ENCODE data around the gene FOSL2. TPM values are rescaled to one million over a fixed set of nuclear protein-coding genes. Genes with fewer than 3 reads are reported as not detected.

FOSL2 gene
- total RNA-seq, 2 experiments from 2014 or later: 76.9 to 78.7 TPM

DNA sequence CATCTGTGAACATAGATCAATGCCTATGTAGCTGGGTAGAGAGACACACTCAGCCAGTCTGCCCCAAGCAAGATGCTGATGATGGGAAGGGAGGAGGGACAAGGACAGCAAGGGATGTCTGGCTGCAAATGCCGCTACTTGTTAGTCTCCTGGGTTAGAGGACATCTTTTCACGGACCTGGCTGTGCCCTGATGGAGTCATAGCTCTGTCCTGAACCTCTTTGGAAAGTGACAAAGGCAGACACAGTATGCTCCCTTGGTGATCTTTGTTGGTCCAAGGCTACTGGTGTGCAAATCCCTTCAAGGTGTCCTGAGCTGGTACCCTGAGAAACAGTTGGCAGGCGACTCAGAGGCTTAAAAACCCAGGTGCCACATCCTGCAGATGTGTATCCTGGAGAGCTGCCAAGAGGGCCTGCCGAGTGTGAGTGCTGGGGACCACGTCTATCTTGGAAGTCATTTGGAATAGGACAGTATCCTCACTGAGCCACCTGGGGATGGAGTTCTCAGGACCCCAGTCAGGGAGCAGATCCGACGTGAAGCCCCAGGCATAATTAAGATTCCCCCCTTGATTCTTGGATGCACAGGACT is 10.8 kb downstream of the FOSL2 start:
- POLR2A ChIA-PET: no interaction called here

DNA sequence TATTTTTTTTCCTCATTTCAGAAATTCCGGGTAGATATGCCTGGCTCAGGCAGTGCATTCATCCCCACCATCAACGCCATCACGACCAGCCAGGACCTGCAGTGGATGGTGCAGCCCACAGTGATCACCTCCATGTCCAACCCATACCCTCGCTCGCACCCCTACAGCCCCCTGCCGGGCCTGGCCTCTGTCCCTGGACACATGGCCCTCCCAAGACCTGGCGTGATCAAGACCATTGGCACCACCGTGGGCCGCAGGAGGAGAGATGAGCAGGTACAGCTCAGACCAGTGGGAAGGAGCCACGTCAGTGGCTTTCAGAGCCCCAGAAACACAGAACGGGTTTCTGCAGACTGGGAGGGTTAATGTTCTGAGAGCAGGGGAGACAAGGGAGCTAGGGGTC is 11.4 kb downstream of the FOSL2 start:
- CTCF ChIA-PET: no interaction called here
- POLR2A ChIA-PET: interaction anchor here (0.5 kb wide), 1 partner anchor 13 kb away, joined by 4 read pairs; no protein-coding TSS in a partner anchor

More for the DNA sequence above, 10.8 kb downstream of the FOSL2 start:
- CTCF ChIA-PET: no interaction called here

- POLR2A ChIA-PET: interaction anchor here (0.6 kb wide), 1 partner anchor 1057 kb away, joined by 3 read pairs; no protein-coding TSS in a partner anchor
Observed at GRCh38 chr2:28405537-28405936, 12.9 kb downstream of the FOSL2 start.

GRCh38 chr2:28406276-28407096 is 13.8 kb downstream of the FOSL2 start:
- ChIA-PET POLR2A (interaction anchor here (0.6 to 1.6 kb wide), 4 partner anchors 14 to 1058 kb away, joined by 3 to 7 read pairs (median 4); partner anchors contain the start of gene FOSL2), CTCF (interaction anchor here (0.7 to 1.7 kb wide), 4 partner anchors 10 to 206 kb away, joined by 3 to 4 read pairs (median 4); no protein-coding TSS in a partner anchor)

More at GRCh38 chr2:28405537-28405936, 12.9 kb downstream of the FOSL2 start:
- CTCF ChIA-PET: interaction anchor here (1.7 kb wide), 1 partner anchor 9 kb away, joined by 3 read pairs; no protein-coding TSS in a partner anchor

GRCh38 chr2:28407131-28407975 is 14.7 kb downstream of the FOSL2 start:
- POLR2A ChIA-PET: interaction anchor here (1.0 to 2.4 kb wide), 6 partner anchors 12 to 42 kb away, joined by 3 to 7 read pairs (median 4); partner anchors contain the start of gene FOSL2
- CTCF ChIA-PET: interaction anchor here (0.9 to 1.5 kb wide), 3 partner anchors 11 to 554 kb away, joined by 3 to 6 read pairs (median 4); partner anchors contain the start of gene FOSL2

GRCh38 chr2:28407976-28408690 is 15.5 kb downstream of the FOSL2 start:
- POLR2A ChIA-PET: interaction anchor here (1.1 to 2.4 kb wide), 7 partner anchors 12 to 133 kb away, joined by 4 to 6 read pairs (median 5); partner anchors contain the start of gene FOSL2
- CTCF ChIA-PET: interaction anchor here (0.9 to 1.8 kb wide), 3 partner anchors 15 to 554 kb away, joined by 3 to 6 read pairs (median 4); partner anchors contain the start of gene FOSL2

- CTCF ChIA-PET: interaction anchor here (1.1 to 1.8 kb wide), 3 partner anchors 16 to 44 kb away, joined by 4 to 6 read pairs (median 4); partner anchors contain the start of gene FOSL2
Observed at GRCh38 chr2:28408764-28409599, 16.3 kb downstream of the FOSL2 start.

DNA sequence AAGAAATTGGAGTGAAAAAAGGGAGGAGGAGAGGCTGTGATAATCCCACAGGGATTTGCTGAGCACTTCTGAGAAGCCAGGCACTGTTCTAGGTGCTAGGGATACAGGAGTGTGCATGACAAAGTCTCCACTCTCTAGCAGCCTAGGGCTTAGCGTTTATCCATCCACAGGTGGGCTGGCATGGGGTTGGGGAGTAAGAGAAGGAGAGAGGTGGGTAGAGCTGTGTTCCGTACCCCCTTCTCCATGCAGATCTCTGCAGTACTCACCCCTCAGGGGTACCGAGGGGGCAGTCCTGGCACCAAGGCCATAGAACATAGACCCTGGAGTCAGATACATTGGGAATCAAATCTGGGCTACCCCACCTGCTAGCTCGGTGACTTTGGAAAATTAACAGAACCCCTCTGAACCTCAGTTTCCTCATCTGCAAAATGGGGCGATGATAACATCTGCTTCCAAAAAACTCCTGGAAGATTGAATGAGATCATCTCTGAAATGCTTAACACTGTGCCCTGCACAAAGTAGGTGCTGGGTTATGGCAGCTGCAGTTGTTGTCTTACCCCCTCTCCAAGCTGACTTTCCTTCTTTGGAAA is 18.6 kb downstream of the FOSL2 start:
- CTCF ChIA-PET: interaction anchor here (1.1 kb wide), 1 partner anchor 9 kb away, joined by 5 read pairs; no protein-coding TSS in a partner anchor

More at GRCh38 chr2:28408764-28409599, 16.3 kb downstream of the FOSL2 start:
- POLR2A ChIA-PET: interaction anchor here (1.1 to 2.4 kb wide), 8 partner anchors 11 to 134 kb away, joined by 3 to 9 read pairs (median 6); partner anchors contain the start of gene FOSL2

DNA sequence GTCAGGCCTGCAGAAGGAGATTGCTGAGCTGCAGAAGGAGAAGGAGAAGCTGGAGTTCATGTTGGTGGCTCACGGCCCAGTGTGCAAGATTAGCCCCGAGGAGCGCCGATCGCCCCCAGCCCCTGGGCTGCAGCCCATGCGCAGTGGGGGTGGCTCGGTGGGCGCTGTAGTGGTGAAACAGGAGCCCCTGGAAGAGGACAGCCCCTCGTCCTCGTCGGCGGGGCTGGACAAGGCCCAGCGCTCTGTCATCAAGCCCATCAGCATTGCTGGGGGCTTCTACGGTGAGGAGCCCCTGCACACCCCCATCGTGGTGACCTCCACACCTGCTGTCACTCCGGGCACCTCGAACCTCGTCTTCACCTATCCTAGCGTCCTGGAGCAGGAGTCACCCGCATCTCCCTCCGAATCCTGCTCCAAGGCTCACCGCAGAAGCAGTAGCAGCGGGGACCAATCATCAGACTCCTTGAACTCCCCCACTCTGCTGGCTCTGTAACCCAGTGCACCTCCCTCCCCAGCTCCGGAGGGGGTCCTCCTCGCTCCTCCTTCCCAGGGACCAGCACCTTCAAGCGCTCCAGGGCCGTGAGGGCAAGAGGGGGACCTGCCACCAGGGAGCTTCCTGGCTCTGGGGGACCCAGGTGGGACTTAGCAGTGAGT is 19.4 kb downstream of the FOSL2 start:
- ChIA-PET CTCF (interaction anchor here (0.6 to 1.1 kb wide), 2 partner anchors 8 to 651 kb away, joined by 3 to 5 read pairs; no protein-coding TSS in a partner anchor), POLR2A (interaction anchor here (1.0 kb wide), 1 partner anchor 37 kb away, joined by 4 read pairs; no protein-coding TSS in a partner anchor)

More for the DNA sequence above, 18.6 kb downstream of the FOSL2 start:
- POLR2A ChIA-PET: no interaction called here

DNA sequence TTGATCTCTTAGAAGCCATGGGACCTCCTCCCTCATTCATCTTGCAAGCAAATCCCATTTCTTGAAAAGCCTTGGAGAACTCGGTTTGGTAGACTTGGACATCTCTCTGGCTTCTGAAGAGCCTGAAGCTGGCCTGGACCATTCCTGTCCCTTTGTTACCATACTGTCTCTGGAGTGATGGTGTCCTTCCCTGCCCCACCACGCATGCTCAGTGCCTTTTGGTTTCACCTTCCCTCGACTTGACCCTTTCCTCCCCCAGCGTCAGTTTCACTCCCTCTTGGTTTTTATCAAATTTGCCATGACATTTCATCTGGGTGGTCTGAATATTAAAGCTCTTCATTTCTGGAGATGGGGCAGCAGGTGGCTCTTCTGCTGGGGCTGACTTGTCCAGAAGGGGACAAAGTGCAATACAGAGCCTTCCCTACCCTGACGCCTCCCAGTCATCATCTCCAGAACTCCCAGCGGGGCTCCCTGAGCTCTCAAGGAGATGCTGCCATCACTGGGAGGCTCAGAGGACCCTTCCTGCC is 20.0 kb downstream of the FOSL2 start:
- POLR2A ChIA-PET: interaction anchor here (0.6 to 1.0 kb wide), 2 partner anchors 37 to 372 kb away, joined by 4 to 7 read pairs; no protein-coding TSS in a partner anchor
- CTCF ChIA-PET: interaction anchor here (1.3 kb wide), 1 partner anchor 17 kb away, joined by 3 read pairs; no protein-coding TSS in a partner anchor

GRCh38 chr2:28413152-28413898 is 20.7 kb downstream of the FOSL2 start:
- ChIA-PET CTCF (interaction anchor here (1.3 kb wide), 1 partner anchor 16 kb away, joined by 3 read pairs; no protein-coding TSS in a partner anchor), POLR2A (interaction anchor here (0.6 to 1.0 kb wide), 2 partner anchors 36 to 373 kb away, joined by 4 to 7 read pairs; no protein-coding TSS in a partner anchor)

- ChIA-PET POLR2A (no interaction called here), CTCF (interaction anchor here (1.3 kb wide), 1 partner anchor 15 kb away, joined by 3 read pairs; no protein-coding TSS in a partner anchor)
Observed at GRCh38 chr2:28413899-28414295, 21.2 kb downstream of the FOSL2 start.

DNA sequence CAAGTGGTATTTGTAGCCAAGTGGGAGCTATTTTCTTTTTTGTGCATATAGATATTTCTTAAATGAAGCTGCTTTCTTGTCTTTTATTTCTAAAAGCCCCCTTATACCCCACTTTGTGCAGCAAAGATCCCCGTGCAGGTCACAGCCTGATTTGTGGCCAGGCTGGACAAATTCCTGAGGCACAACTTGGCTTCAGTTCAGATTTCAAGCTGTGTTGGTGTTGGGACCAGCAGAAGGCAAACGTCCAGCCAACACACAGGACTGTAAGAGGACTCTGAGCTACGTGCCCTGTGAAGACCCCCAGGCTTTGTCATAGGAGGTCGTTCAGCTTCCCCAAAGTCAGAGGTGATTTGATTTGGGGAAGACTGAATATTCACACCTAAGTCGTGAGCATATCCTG is 21.9 kb downstream of the FOSL2 start:
- CTCF ChIA-PET: no interaction called here
- POLR2A ChIA-PET: no interaction called here

- CTCF ChIA-PET: no interaction called here
- POLR2A ChIA-PET: no interaction called here
Observed at GRCh38 chr2:28415010-28415409, 22.4 kb downstream of the FOSL2 start.

- CTCF ChIA-PET: no interaction called here
- POLR2A ChIA-PET: no interaction called here
Observed at GRCh38 chr2:28415715-28416114, 23.1 kb downstream of the FOSL2 start.

Data from activated CD8-positive, alpha-beta memory T cell treated with anti-CD3 and anti-CD28 coated beads for 36 hours (primary cell).